Trophoblast cell (in vitro differentiated cells and primary cell): ENCODE results near the gene PI4K2B.
"Not testable (repeated sequence)": the region's sequence is repeated elsewhere in the genome, so short reads cannot be mapped to it uniquely, and the experiment has no call there.

Source experiments
- DNase-seq, 2 donors: peaks; one replicate each; pipeline ENCODE4 v3.0.0-alpha.2; 2016
- H2AFZ ChIP-seq: 2 replicates; pipeline ENCODE4 v1.6.1; 2013; ENCODE audit warnings: low read length, moderate library complexity, mild to moderate bottlenecking; ENCODE audit not compliant: insufficient read depth, poor library complexity
- H2AK5ac ChIP-seq: 2 replicates; pipeline ENCODE4 v1.6.1; 2013; ENCODE audit warnings: mild to moderate bottlenecking, low read length
- H2BK120ac ChIP-seq: 2 replicates; pipeline ENCODE4 v1.6.1; 2013; ENCODE audit warnings: low read length, mild to moderate bottlenecking, moderate library complexity; ENCODE audit not compliant: insufficient read depth, poor library complexity
- H2BK12ac ChIP-seq: 2 replicates; pipeline ENCODE4 v1.6.1; 2013; ENCODE audit warnings: mild to moderate bottlenecking, low read length, moderate library complexity
- H2BK5ac ChIP-seq: 2 replicates; pipeline ENCODE4 v1.6.1; 2013; ENCODE audit warnings: low read length, low read depth, moderate library complexity, mild to moderate bottlenecking; ENCODE audit not compliant: poor library complexity
- H3K14ac ChIP-seq: 2 replicates; pipeline ENCODE4 v1.6.1; 2013; ENCODE audit warnings: mild to moderate bottlenecking, low read length
- H3K18ac ChIP-seq: 2 replicates; pipeline ENCODE4 v1.6.1; 2013; ENCODE audit warnings: mild to moderate bottlenecking, low read length
- H3K23ac ChIP-seq: 2 replicates; pipeline ENCODE4 v1.6.1; 2013; ENCODE audit warnings: low read length
- H3K27ac ChIP-seq: 2 replicates; pipeline ENCODE4 v1.5.1; 2013; ENCODE audit warnings: low read depth, mild to moderate bottlenecking, inconsistent platforms, low read length, moderate library complexity
- H3K27me3 ChIP-seq: 2 replicates; pipeline ENCODE4 v1.6.1; 2013; ENCODE audit warnings: inconsistent platforms, mild to moderate bottlenecking, low read length, moderate library complexity; ENCODE audit not compliant: insufficient read depth
- H3K36me3 ChIP-seq, 2 experiments: 1 replicate in 1 of 2; 2 replicates in 1 of 2; pipeline ENCODE4 v1.6.1; 2013; ENCODE audit warnings: low read length in 2 of 2, mild to moderate bottlenecking in 2 of 2, moderate library complexity in 1 of 2; ENCODE audit not compliant: insufficient read depth in 2 of 2, control insufficient read depth in 1 of 2
- H3K4ac ChIP-seq: 2 replicates; pipeline ENCODE4 v1.6.1; 2013; ENCODE audit warnings: low read depth, mild to moderate bottlenecking, low read length, moderate library complexity
- H3K4me1 ChIP-seq, 2 experiments: 1 replicate in 1 of 2; 2 replicates in 1 of 2; pipeline ENCODE4 v1.6.1; 2013; ENCODE audit warnings: low read length in 2 of 2, mild to moderate bottlenecking in 2 of 2, moderate library complexity in 1 of 2; ENCODE audit not compliant: insufficient read depth in 2 of 2, control insufficient read depth in 1 of 2
- H3K4me2 ChIP-seq: 2 replicates; pipeline ENCODE4 v1.6.1; 2013; ENCODE audit warnings: inconsistent platforms, mild to moderate bottlenecking, low read length, moderate library complexity
- H3K4me3 ChIP-seq: 2 replicates; pipeline ENCODE4 v1.5.1; 2013; ENCODE audit warnings: mild to moderate bottlenecking, low read depth, low read length, inconsistent platforms
- H3K79me1 ChIP-seq: one replicate; pipeline ENCODE4 v1.6.1; 2013; ENCODE audit warnings: low read length
- H3K79me2 ChIP-seq: 2 replicates; pipeline ENCODE4 v1.6.1; 2013; ENCODE audit warnings: low read length, mild to moderate bottlenecking; ENCODE audit not compliant: control insufficient read depth, insufficient read depth, poor library complexity
- H3K9ac ChIP-seq: 2 replicates; pipeline ENCODE4 v1.6.1; 2013; ENCODE audit warnings: mild to moderate bottlenecking, low read length
- H3K9me3 ChIP-seq: 2 replicates; pipeline ENCODE4 v1.6.1; 2013; ENCODE audit warnings: low read depth, mild to moderate bottlenecking, control low read depth, inconsistent platforms, low read length; ENCODE audit not compliant: insufficient read depth
- H4K12ac ChIP-seq: 2 replicates; pipeline ENCODE4 v1.6.1; 2013; ENCODE audit warnings: low read depth, mild to moderate bottlenecking, low read length, moderate library complexity
- H4K8ac ChIP-seq: 2 replicates; pipeline ENCODE4 v1.6.1; 2013; ENCODE audit warnings: low read depth, mild to moderate bottlenecking, low read length, moderate library complexity
- H4K91ac ChIP-seq: one replicate; pipeline ENCODE4 v1.6.1; 2013; ENCODE audit warnings: low read depth, mild to moderate bottlenecking, low read length, moderate library complexity
- WGBS: extraction: QIAGEN DNeasy Blood & Tissue Kit; methylation state at CpG from one replicate; pipeline ENCODE4 v1.1.7; 2013; ENCODE audit warnings: missing lambda C conversion rate; ENCODE audit not compliant: insufficient read length, insufficient coverage; ENCODE audit errors: extremely low coverage; 5-methylcytosine and 5-hydroxymethylcytosine counted together

PI4K2B gene

DNA sequence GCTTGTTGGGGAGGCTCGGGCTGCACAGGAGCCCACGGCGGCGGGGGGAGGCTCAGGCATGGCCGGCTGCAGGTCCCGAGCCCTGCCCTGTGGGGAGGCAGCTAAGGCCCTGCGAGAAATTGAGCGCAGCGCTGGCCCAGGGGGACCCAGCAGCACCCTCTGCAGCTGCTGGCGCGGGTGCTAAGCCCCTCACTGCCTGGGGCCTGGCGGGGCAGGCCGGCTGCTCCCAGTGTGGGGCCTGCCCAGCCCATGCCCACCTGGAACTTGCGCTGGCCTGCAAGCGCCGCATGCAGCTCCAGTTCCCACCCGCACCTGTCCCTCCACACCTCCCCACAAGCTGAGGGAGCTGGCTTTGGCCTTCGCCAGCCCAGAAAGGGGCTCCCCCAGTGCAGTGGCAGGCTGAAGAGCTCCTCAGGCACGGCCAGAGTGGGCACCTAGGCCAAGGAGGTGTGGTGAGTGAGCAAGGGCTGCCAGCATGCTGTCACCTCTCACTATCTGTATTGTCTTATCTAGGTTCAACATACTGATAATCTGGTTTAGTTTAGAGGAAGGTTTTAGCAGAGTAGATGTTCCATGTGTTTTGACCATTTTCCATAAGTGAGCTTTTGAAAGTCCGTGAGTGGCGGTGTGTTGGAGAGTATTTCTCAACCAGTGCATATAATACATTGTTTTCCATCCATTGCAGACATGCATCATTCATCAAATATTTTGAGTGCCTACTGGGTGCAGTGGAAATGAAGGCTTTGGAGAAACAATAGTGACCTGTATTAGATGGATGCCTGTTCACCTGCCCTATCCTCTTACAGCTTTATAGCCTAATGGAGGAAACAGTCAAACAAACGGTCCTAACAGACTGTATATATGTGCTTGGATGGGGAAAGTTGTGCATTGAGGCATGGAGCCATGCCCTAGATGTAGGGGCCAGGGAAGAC lies 13.1 kb downstream of the PI4K2B start:
- H3K27ac ChIP-seq = no peak overlapping the region
- no CpG with 5 or more reads among the region's 22 CpGs for WGBS

GRCh38 chr4:25248875-25249274 lies 15.0 kb downstream of the PI4K2B start:
- not testable (repeated sequence) for DNase-seq, H3K27me3 ChIP-seq

More for the DNA sequence above, 13.1 kb downstream of the PI4K2B start:
- Histone ChIP-seq H3K27me3 (no peaks in the 10 kb centered on the region), H3K9me3 (no peaks in the 10 kb centered on the region), H3K4me3 (no peak overlapping the region), H3K4ac (peak overlapping the region; percentile 75), H2AK5ac (no peak overlapping the region), H3K9ac (no peak overlapping the region), H2BK120ac (no peak overlapping the region), H3K79me1 (no peaks in the 10 kb centered on the region), H3K18ac (no peak overlapping the region), H4K91ac (no peak overlapping the region), H4K8ac (no peak overlapping the region), H3K79me2 (peaks cover 9% of the 10 kb centered on the region), H2AFZ (peak overlapping the region; percentile 6), H3K14ac (no peak overlapping the region), H3K4me2 (no peak overlapping the region), H2BK5ac (no peak overlapping the region), H4K12ac (no peak overlapping the region), H3K4me1 (no peaks in the 10 kb centered on the region), H2BK12ac (no peak overlapping the region), H3K36me3 (no peaks in the 10 kb centered on the region), H3K23ac (no peak overlapping the region)
- no peak for DNase-seq

GRCh38 chr4:25249494-25249893 lies 15.7 kb downstream of the PI4K2B start:
- not testable (repeated sequence) for H2BK5ac ChIP-seq, H2AK5ac ChIP-seq, H3K4me3 ChIP-seq, H3K4me1 ChIP-seq, H3K14ac ChIP-seq, H3K79me2 ChIP-seq, H4K12ac ChIP-seq, H2AFZ ChIP-seq, H3K23ac ChIP-seq, H3K4ac ChIP-seq, H4K8ac ChIP-seq, H3K27me3 ChIP-seq, H3K4me2 ChIP-seq, H2BK120ac ChIP-seq, H3K79me1 ChIP-seq, H3K9me3 ChIP-seq, H2BK12ac ChIP-seq, H3K18ac ChIP-seq, H3K9ac ChIP-seq, H4K91ac ChIP-seq, H3K27ac ChIP-seq, H3K36me3 ChIP-seq, DNase-seq
- WGBS = no CpG with 5 or more reads among the region's 25 CpGs

More at GRCh38 chr4:25248875-25249274, 15.0 kb downstream of the PI4K2B start:
- not testable (repeated sequence) for H4K91ac ChIP-seq, H3K4ac ChIP-seq, H3K18ac ChIP-seq, H3K36me3 ChIP-seq, H2BK5ac ChIP-seq, H3K23ac ChIP-seq, H3K9ac ChIP-seq, H3K79me1 ChIP-seq, H3K9me3 ChIP-seq, H2AFZ ChIP-seq, H2BK12ac ChIP-seq, H3K27ac ChIP-seq, H2BK120ac ChIP-seq, H3K4me3 ChIP-seq, H3K14ac ChIP-seq, H4K8ac ChIP-seq, H3K79me2 ChIP-seq, H3K4me1 ChIP-seq, H3K4me2 ChIP-seq, H4K12ac ChIP-seq, H2AK5ac ChIP-seq
- no CpG with 5 or more reads among the region's 6 CpGs for WGBS

DNA sequence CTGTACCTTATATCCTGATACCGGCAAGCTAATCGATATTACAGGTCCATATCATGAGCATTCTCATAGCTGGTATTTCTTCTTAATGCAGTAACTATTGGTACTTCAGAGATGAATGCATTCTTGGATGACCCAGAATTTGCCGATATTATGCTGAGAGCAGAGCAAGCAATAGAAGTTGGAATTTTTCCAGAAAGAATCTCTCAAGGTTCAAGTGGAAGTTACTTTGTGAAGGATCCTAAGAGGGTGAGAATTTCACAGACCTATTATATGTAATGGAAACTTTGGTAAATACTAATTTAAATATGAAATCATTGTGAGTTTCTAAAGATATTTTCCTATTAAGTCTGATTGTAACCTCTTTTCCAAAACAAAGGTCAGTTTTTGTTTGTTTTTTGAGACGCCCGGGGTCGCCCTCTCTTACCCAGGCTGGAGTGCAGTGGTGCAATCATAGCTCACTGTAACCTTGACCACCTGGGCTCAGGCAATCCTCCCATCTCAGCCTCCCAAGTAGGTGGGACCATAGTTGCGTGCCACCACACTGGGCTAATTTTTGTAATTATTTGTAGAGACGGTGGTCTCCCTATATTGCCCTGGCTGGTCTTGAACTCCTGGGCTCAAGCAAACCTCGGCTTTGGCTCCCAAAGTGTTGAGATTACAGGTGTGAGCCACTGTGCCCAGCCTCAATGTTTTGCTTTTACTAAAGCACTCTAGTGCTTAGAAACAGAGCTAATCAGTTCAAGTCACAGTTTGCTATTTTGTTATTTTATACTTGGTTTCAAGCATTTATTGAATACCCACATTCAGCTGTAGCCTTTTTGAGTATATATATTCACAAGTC lies 18.6 kb downstream of the PI4K2B start:
- WGBS = no CpG with 5 or more reads among the region's 9 CpGs

More for the DNA sequence above, 18.6 kb downstream of the PI4K2B start:
- H4K8ac ChIP-seq = no peak overlapping the region
- H2AFZ ChIP-seq = no peak overlapping the region
- H3K79me1 ChIP-seq = no peaks in the 10 kb centered on the region
- no peak overlapping the region for H2BK120ac ChIP-seq
- H3K9me3 ChIP-seq = no peaks in the 10 kb centered on the region
- no peak overlapping the region for H3K18ac ChIP-seq
- H3K4ac ChIP-seq = no peak overlapping the region
- H3K9ac ChIP-seq = no peak overlapping the region
- no peak overlapping the region for H2BK12ac ChIP-seq
- no peak overlapping the region for H3K4me2 ChIP-seq
- no peak overlapping the region for H3K27ac ChIP-seq
- no peak overlapping the region for H2AK5ac ChIP-seq
- H3K4me1 ChIP-seq = no peaks in the 10 kb centered on the region
- H3K36me3 ChIP-seq = peaks cover 4 to 9% of the 10 kb centered on the region in 2 experiments
- H4K91ac ChIP-seq = no peak overlapping the region
- H4K12ac ChIP-seq = no peak overlapping the region
- peaks cover 4% of the 10 kb centered on the region for H3K79me2 ChIP-seq
- no peak overlapping the region for H3K14ac ChIP-seq
- DNase-seq = no peak
- no peak overlapping the region for H3K23ac ChIP-seq
- no peak overlapping the region for H3K4me3 ChIP-seq
- H3K27me3 ChIP-seq = no peaks in the 10 kb centered on the region
- no peak overlapping the region for H2BK5ac ChIP-seq
